HCT116 (cell line): ENCODE results near the gene KCNIP4. TPM values are rescaled to one million over a fixed set of nuclear protein-coding genes. Genes with fewer than 3 reads are reported as not detected.

Experiments used
- ATAC-seq: fragments of 200-7000 bp; cut with Tn5 transposase; 2 replicates; pipeline ENCODE4 v1.9.1; 2020; ENCODE audit warnings: mild to moderate bottlenecking, moderate library complexity
- BruUV-seq: library from RNA; stranded (reverse); fragments of 400-500 nt; replicated peaks from 2 replicates; lab custom pipeline; 2021; lab: Mats Ljungman, UMichigan
- CTCF ChIA-PET: fragments of 300-600 bp; sonication (Branson Sonifier 250); formaldehyde crosslinking; loops from one replicate; lab custom pipeline; 2021; ENCODE audit warnings: antibody characterized with exemption; lab: Charles Lee
- POLR2A ChIA-PET: fragments of 300-600, 350-600 bp; sonication (Branson Sonifier 250); formaldehyde crosslinking; loops from one replicate; lab custom pipeline; 2021; ENCODE audit warnings: antibody characterized with exemption; lab: Charles Lee
- RAD21 ChIA-PET, 2 experiments: fragments of 300-600 bp; sonication (Branson Sonifier 250); formaldehyde crosslinking; loops; one replicate each; lab custom pipeline; 2023; ENCODE audit warnings: low total read pairs in 2 of 2; ENCODE audit not compliant: uncharacterized antibody in 2 of 2, unreplicated experiment in 2 of 2, low non-redundant PET in 1 of 2; lab: Charles Lee
- DNase-seq: peaks from one replicate; pipeline ENCODE4 v3.0.0-alpha.2; 2010; ENCODE audit warnings: low read depth, low spot score
- H2AFZ ChIP-seq: fragments of 200-600 bp; shearing (Covaris generic), sonication (generic); 2 replicates; pipeline ENCODE4 v1.6.1; 2017; ENCODE audit warnings: low read depth, mixed run types, mixed read lengths, antibody characterized with exemption, low read length; ENCODE audit not compliant: poor library complexity, severe bottlenecking
- H3K27ac ChIP-seq: 2 replicates; pipeline ENCODE4 v1.5.1; 2012; ENCODE audit warnings: low read depth, low read length
- H3K27me3 ChIP-seq: fragments of 200-600 bp; sonication (generic); 2 replicates; pipeline ENCODE4 v1.6.1; 2016; ENCODE audit warnings: mixed run types, low read length, mixed read lengths; ENCODE audit not compliant: insufficient read depth
- H3K36me3 ChIP-seq, 2 experiments: fragments of 200-500 bp in 1 of 2; fragments of 200-600 bp in 1 of 2; sonication (Bioruptor generic) in 1 of 2; sonication (generic) in 1 of 2; 2 replicates each; pipeline versions ENCODE4 v1.5.1 to v1.6.1; 2014 to 2016; ENCODE audit warnings: low read length in 2 of 2, inconsistent platforms in 1 of 2, mixed read lengths in 1 of 2, mixed run types in 1 of 2; ENCODE audit not compliant: insufficient read depth in 2 of 2, control insufficient read depth in 1 of 2
- H3K4me1 ChIP-seq, 2 experiments: fragments of 200-600 bp in 1 of 2; sonication (generic) in 1 of 2; 2 replicates each; pipeline versions ENCODE4 v1.5.1 to v1.6.1; 2012 to 2017; ENCODE audit warnings: low read length in 2 of 2, inconsistent platforms in 1 of 2, mild to moderate bottlenecking in 1 of 2, mixed read lengths in 1 of 2, mixed run types in 1 of 2, moderate library complexity in 1 of 2; ENCODE audit not compliant: insufficient read depth in 2 of 2, control insufficient read depth in 1 of 2
- H3K4me2 ChIP-seq: fragments of 200-600 bp; sonication (generic); 2 replicates; pipeline ENCODE4 v1.6.1; 2017; ENCODE audit warnings: mixed run types, low read length, mixed read lengths
- H3K4me3 ChIP-seq, 2 experiments: fragments of 200-600 bp in 1 of 2; sonication (generic) in 1 of 2; replicated peaks in 1 of 2; 2 replicates each; pipeline ENCODE4 v1.5.1; 2011 to 2016; ENCODE audit warnings: low read length in 2 of 2, control low read depth in 1 of 2, low read depth in 1 of 2, mild to moderate bottlenecking in 1 of 2, mixed read lengths in 1 of 2, mixed run types in 1 of 2
- H3K79me2 ChIP-seq: fragments of 200-600 bp; sonication (generic); 2 replicates; pipeline ENCODE4 v1.6.1; 2017; ENCODE audit warnings: mild to moderate bottlenecking, mixed run types, low read length, moderate library complexity, mixed read lengths; ENCODE audit not compliant: insufficient read depth
- H3K9ac ChIP-seq: fragments of 200-600 bp; sonication (generic); 2 replicates; pipeline ENCODE4 v1.6.1; 2016; ENCODE audit warnings: low read length, mixed read lengths
- H3K9me2 ChIP-seq: fragments of 200-600 bp; sonication (generic), shearing (Covaris generic); 2 replicates; pipeline ENCODE4 v1.6.1; 2017; ENCODE audit warnings: mixed run types, mild to moderate bottlenecking, moderate library complexity; ENCODE audit not compliant: insufficient read depth
- H3K9me3 ChIP-seq, 2 experiments: fragments of 200-500 bp in 1 of 2; fragments of 200-600 bp in 1 of 2; sonication (Bioruptor generic) in 1 of 2; sonication (generic) in 1 of 2; 2 replicates each; pipeline ENCODE4 v1.6.1; 2014 to 2017; ENCODE audit warnings: low read length in 2 of 2, mixed read lengths in 2 of 2, inconsistent platforms in 1 of 2, low read depth in 1 of 2, mild to moderate bottlenecking in 1 of 2, mixed run types in 1 of 2, moderate library complexity in 1 of 2; ENCODE audit not compliant: control insufficient read depth in 1 of 2, insufficient read depth in 1 of 2
- H4K20me1 ChIP-seq: fragments of 200-600 bp; sonication (generic), shearing (Covaris generic); 2 replicates; pipeline ENCODE4 v1.6.1; 2017; ENCODE audit warnings: mixed run types, mild to moderate bottlenecking, moderate library complexity; ENCODE audit not compliant: insufficient read depth
- CEBPB ChIP-seq: IDR thresholded peaks from 2 replicates; pipeline ENCODE4 v1.6.1; 2012; ENCODE audit warnings: low read depth
- ELF1 ChIP-seq: IDR thresholded peaks from 2 replicates; pipeline ENCODE4 v1.6.1; 2012; ENCODE audit warnings: low read depth, borderline replicate concordance
- EZH2 ChIP-seq: fragments of 200-600 bp; sonication (generic); IDR thresholded peaks from 2 replicates; pipeline ENCODE4 v1.6.1; 2017; ENCODE audit warnings: antibody characterized with exemption, mixed run types
- FOSL1 ChIP-seq: IDR thresholded peaks from 2 replicates; pipeline ENCODE4 v1.6.1; 2012; ENCODE audit warnings: low read depth
- JUND ChIP-seq: IDR thresholded peaks from 2 replicates; pipeline ENCODE4 v1.6.1; 2012
- MAX ChIP-seq: IDR thresholded peaks from 2 replicates; pipeline ENCODE4 v1.6.1; 2012
- SIN3A ChIP-seq: IDR thresholded peaks from 2 replicates; pipeline ENCODE4 v1.6.1; 2012; ENCODE audit warnings: low read depth
- SP1 ChIP-seq: IDR thresholded peaks from 2 replicates; pipeline ENCODE4 v1.6.1; 2012; ENCODE audit warnings: low read depth
- SRF ChIP-seq: IDR thresholded peaks from 2 replicates; pipeline ENCODE4 v1.6.1; 2012; ENCODE audit warnings: low read depth
- TCF7L2 ChIP-seq: IDR thresholded peaks from 2 replicates; pipeline ENCODE4 v1.7.0; 2011; ENCODE audit warnings: borderline replicate concordance, inconsistent platforms; ENCODE audit not compliant: insufficient read depth, insufficient read length; ENCODE audit errors: extremely low read depth
- ZFX ChIP-seq: fragments of 450-650 bp; IDR thresholded peaks from 2 replicates; pipeline ENCODE4 v1.6.1; 2017
- ZNF274 ChIP-seq: fragments of 200-500 bp; sonication (Bioruptor generic); IDR thresholded peaks from 2 replicates; pipeline ENCODE4 v1.6.1; 2014; ENCODE audit warnings: mild to moderate bottlenecking, low read depth, low read length, inconsistent platforms
- intact Hi-C: fragments of 100-400 bp; cut with micrococcal nuclease; formaldehyde crosslinking; loops from 2 replicates; pipeline ENCODE4 v1.10.0; 2022
- total RNA-seq: library from RNA; stranded (reverse); gene quantifications from one replicate; pipeline ENCODE4 v1.2.1, GENCODE V29; 2021; ENCODE audit not compliant: unreplicated experiment
- TF ChIP-seq, protein P1 (sequence below): IDR thresholded peaks from 2 replicates; pipeline ENCODE4 v1.6.1; 2011; ENCODE audit warnings: mild to moderate bottlenecking, low read length, moderate library complexity; ENCODE audit not compliant: insufficient replicate concordance; ENCODE audit errors: extremely low read depth

KCNIP4 gene
- total RNA-seq, 1 experiment from 2014 or later, result not detected

GRCh38 chr4:21752616-21753015, 196.0 kb downstream of the KCNIP4 start:
- no peak overlapping the region for H3K4me2 ChIP-seq
- no peak for ATAC-seq
- no peaks in the 10 kb centered on the region for H3K4me1 ChIP-seq
- H2AFZ ChIP-seq, result no peak overlapping the region
- CTCF ChIA-PET, result no interaction called here
- H3K4me3 ChIP-seq, result no peak overlapping the region
- H3K36me3 ChIP-seq, result no peaks in the 10 kb centered on the region
- intact Hi-C loops, result no loop called here
- RAD21 ChIA-PET, result no interaction called here
- H3K9ac ChIP-seq, result no peak overlapping the region
- H3K9me3 ChIP-seq, result no peaks in the 10 kb centered on the region; a peak in 1 of 4 replicates
- BruUV-seq, result no TSS peak
- DNase-seq, result no peak
- no peaks in the 10 kb centered on the region for H3K27me3 ChIP-seq
- H4K20me1 ChIP-seq, result no peaks in the 10 kb centered on the region; the same call in 1 of the 2 replicates
- POLR2A ChIA-PET, result no interaction called here
- no peaks in the 10 kb centered on the region for H3K79me2 ChIP-seq
- no peak overlapping the region for H3K27ac ChIP-seq
- H3K9me2 ChIP-seq, result no peaks in the 10 kb centered on the region
- TF ChIP-seq SIN3A, result no peak

DNA sequence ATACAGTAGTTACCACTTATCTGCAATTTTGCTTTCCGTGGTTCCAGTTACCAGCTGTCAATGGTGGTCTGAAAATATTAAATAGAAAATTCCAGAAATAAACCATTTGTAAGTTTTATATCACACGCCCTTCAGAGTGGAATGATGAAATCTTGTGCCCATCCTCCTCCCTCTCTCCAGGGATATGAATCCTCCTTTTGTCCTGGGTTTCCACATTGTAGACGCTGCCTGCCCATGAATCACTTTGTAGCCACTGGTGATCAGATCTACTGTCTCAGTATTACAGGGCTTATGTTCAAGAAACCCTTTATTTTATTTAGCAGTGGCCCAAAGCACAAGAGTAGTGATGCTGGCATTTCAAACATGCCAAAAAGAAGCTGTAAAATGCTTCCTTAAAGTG, 198.6 kb downstream of the KCNIP4 start:
- ATAC-seq (no peak), DNase-seq (no peak)
- no peak overlapping the region for H3K4me3 ChIP-seq
- ChIA-PET CTCF (no interaction called here), RAD21 (no interaction called here), POLR2A (no interaction called here)
- no peaks in the 10 kb centered on the region for H3K9me2 ChIP-seq
- intact Hi-C loops, result no loop called here
- H2AFZ ChIP-seq, result no peak overlapping the region
- no peak overlapping the region for H3K27ac ChIP-seq
- no peaks in the 10 kb centered on the region for H3K36me3 ChIP-seq
- no TSS peak for BruUV-seq
- TF ChIP-seq EZH2 (no peak), FOSL1 (no peak), MAX (no peak), JUND (no peak), ZNF274 (no peak), SP1 (no peak), SRF (no peak), ZFX (no peak), CEBPB (no peak), ELF1 (no peak), TCF7L2 (no peak)
- TF ChIP-seq, protein P1, sequence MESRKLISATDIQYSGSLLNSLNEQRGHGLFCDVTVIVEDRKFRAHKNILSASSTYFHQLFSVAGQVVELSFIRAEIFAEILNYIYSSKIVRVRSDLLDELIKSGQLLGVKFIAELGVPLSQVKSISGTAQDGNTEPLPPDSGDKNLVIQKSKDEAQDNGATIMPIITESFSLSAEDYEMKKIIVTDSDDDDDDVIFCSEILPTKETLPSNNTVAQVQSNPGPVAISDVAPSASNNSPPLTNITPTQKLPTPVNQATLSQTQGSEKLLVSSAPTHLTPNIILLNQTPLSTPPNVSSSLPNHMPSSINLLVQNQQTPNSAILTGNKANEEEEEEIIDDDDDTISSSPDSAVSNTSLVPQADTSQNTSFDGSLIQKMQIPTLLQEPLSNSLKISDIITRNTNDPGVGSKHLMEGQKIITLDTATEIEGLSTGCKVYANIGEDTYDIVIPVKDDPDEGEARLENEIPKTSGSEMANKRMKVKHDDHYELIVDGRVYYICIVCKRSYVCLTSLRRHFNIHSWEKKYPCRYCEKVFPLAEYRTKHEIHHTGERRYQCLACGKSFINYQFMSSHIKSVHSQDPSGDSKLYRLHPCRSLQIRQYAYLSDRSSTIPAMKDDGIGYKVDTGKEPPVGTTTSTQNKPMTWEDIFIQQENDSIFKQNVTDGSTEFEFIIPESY, result no peak
- no peaks in the 10 kb centered on the region; a peak in 1 of 4 replicates for H3K9me3 ChIP-seq
- no peaks in the 10 kb centered on the region for H3K79me2 ChIP-seq
- H3K4me2 ChIP-seq, result no peak overlapping the region
- no peaks in the 10 kb centered on the region for H3K27me3 ChIP-seq
- H4K20me1 ChIP-seq, result no peaks in the 10 kb centered on the region; the same call in 1 of the 2 replicates
- no peak overlapping the region for H3K9ac ChIP-seq
- no peaks in the 10 kb centered on the region for H3K4me1 ChIP-seq
